Measurements from ENCODE around the gene PRRT1B.

PRRT1B gene

GRCh38 chr9:131523086-131523388 lies 22.3 kb upstream of the PRRT1B start:
- peaks cover 0 to 6% of the 10 kb centered on the region in 2 donors for H3K4me1 ChIP-seq (ENCODE audit: control insufficient read depth in 1 of 2, insufficient read depth in 2 of 2, low read length in 2 of 2)
- no peak overlapping the region for H3K4me3 ChIP-seq (ENCODE audit: low read depth in 1 of 2, low read length in 2 of 2)
- peaks cover 64 to 80% of the 10 kb centered on the region in 2 donors for H3K36me3 ChIP-seq (ENCODE audit: control insufficient read depth in 1 of 2, insufficient read depth in 2 of 2, low read length in 2 of 2)
- no peaks in the 10 kb centered on the region for H3K27me3 ChIP-seq (ENCODE audit: low read depth, low read length)
- no peak overlapping the region for H3K27ac ChIP-seq (ENCODE audit: low read length)
- no peaks in the 10 kb centered on the region for H3K9me3 ChIP-seq (ENCODE audit: control insufficient read depth in 1 of 2, low read length in 2 of 2)

GRCh38 chr9:131523451-131524435 lies 21.6 kb upstream of the PRRT1B start:
- Histone ChIP-seq H3K4me1 (ENCODE audit: control insufficient read depth in 1 of 2, insufficient read depth in 2 of 2, low read length in 2 of 2) (no peaks in the 10 kb centered on the region), H3K27ac (ENCODE audit: low read length) (no peak overlapping the region), H3K27me3 (ENCODE audit: low read depth, low read length) (no peaks in the 10 kb centered on the region), H3K9me3 (ENCODE audit: control insufficient read depth in 1 of 2, low read length in 2 of 2) (no peaks in the 10 kb centered on the region), H3K4me3 (ENCODE audit: low read depth in 1 of 2, low read length in 2 of 2) (no peak overlapping the region), H3K36me3 (ENCODE audit: control insufficient read depth in 1 of 2, insufficient read depth in 2 of 2, low read length in 2 of 2) (peaks cover 65 to 81% of the 10 kb centered on the region in 2 donors)

- Histone ChIP-seq H3K27me3 (ENCODE audit: low read depth, low read length) (no peaks in the 10 kb centered on the region), H3K4me1 (ENCODE audit: control insufficient read depth in 1 of 2, insufficient read depth in 2 of 2, low read length in 2 of 2) (peaks cover 0 to 6% of the 10 kb centered on the region in 2 donors), H3K36me3 (ENCODE audit: control insufficient read depth in 1 of 2, insufficient read depth in 2 of 2, low read length in 2 of 2) (peaks cover 59 to 79% of the 10 kb centered on the region in 2 donors), H3K27ac (ENCODE audit: low read length) (no peak overlapping the region), H3K4me3 (ENCODE audit: low read depth in 1 of 2, low read length in 2 of 2) (no peak overlapping the region), H3K9me3 (ENCODE audit: control insufficient read depth in 1 of 2, low read length in 2 of 2) (no peaks in the 10 kb centered on the region)
These were observed 20.5 kb upstream of the PRRT1B start for GRCh38 chr9:131524665-131525315.

- Histone ChIP-seq H3K36me3 (ENCODE audit: control insufficient read depth in 1 of 2, insufficient read depth in 2 of 2, low read length in 2 of 2) (peaks cover 48 to 68% of the 10 kb centered on the region in 2 donors), H3K4me3 (ENCODE audit: low read depth in 1 of 2, low read length in 2 of 2) (no peak overlapping the region), H3K4me1 (ENCODE audit: control insufficient read depth in 1 of 2, insufficient read depth in 2 of 2, low read length in 2 of 2) (peaks cover 6 to 13% of the 10 kb centered on the region in 2 donors), H3K9me3 (ENCODE audit: control insufficient read depth in 1 of 2, low read length in 2 of 2) (no peaks in the 10 kb centered on the region), H3K27me3 (ENCODE audit: low read depth, low read length) (no peaks in the 10 kb centered on the region), H3K27ac (ENCODE audit: low read length) (no peak overlapping the region)
These were observed 19.4 kb upstream of the PRRT1B start for GRCh38 chr9:131525643-131526565.

- H3K27ac ChIP-seq (ENCODE audit: low read length) = no peak overlapping the region
- H3K27me3 ChIP-seq (ENCODE audit: low read depth, low read length) = no peaks in the 10 kb centered on the region
- no peaks in the 10 kb centered on the region for H3K9me3 ChIP-seq (ENCODE audit: control insufficient read depth in 1 of 2, low read length in 2 of 2)
- H3K4me1 ChIP-seq (ENCODE audit: control insufficient read depth in 1 of 2, insufficient read depth in 2 of 2, low read length in 2 of 2) = peaks cover 6 to 13% of the 10 kb centered on the region in 2 donors
- peaks cover 35 to 46% of the 10 kb centered on the region in 2 donors for H3K36me3 ChIP-seq (ENCODE audit: control insufficient read depth in 1 of 2, insufficient read depth in 2 of 2, low read length in 2 of 2)
- H3K4me3 ChIP-seq (ENCODE audit: low read depth in 1 of 2, low read length in 2 of 2) = no peak overlapping the region
These were observed 17.1 kb upstream of the PRRT1B start for GRCh38 chr9:131528186-131528585.

- Histone ChIP-seq H3K27ac (ENCODE audit: low read length) (no peak overlapping the region), H3K4me1 (ENCODE audit: control insufficient read depth in 1 of 2, insufficient read depth in 2 of 2, low read length in 2 of 2) (peaks cover 6 to 13% of the 10 kb centered on the region in 2 donors), H3K27me3 (ENCODE audit: low read depth, low read length) (no peaks in the 10 kb centered on the region), H3K4me3 (ENCODE audit: low read depth in 1 of 2, low read length in 2 of 2) (no peak overlapping the region), H3K36me3 (ENCODE audit: control insufficient read depth in 1 of 2, insufficient read depth in 2 of 2, low read length in 2 of 2) (peaks cover 29 to 40% of the 10 kb centered on the region in 2 donors), H3K9me3 (ENCODE audit: control insufficient read depth in 1 of 2, low read length in 2 of 2) (no peaks in the 10 kb centered on the region)
These were observed 16.3 kb upstream of the PRRT1B start for GRCh38 chr9:131528886-131529505.

GRCh38 chr9:131529597-131530545 lies 15.5 kb upstream of the PRRT1B start:
- peaks cover 25 to 32% of the 10 kb centered on the region in 2 donors for H3K36me3 ChIP-seq (ENCODE audit: control insufficient read depth in 1 of 2, insufficient read depth in 2 of 2, low read length in 2 of 2)
- no peaks in the 10 kb centered on the region for H3K9me3 ChIP-seq (ENCODE audit: control insufficient read depth in 1 of 2, low read length in 2 of 2)
- no peak overlapping the region for H3K27ac ChIP-seq (ENCODE audit: low read length)
- H3K4me1 ChIP-seq (ENCODE audit: control insufficient read depth in 1 of 2, insufficient read depth in 2 of 2, low read length in 2 of 2) = peaks cover 6 to 13% of the 10 kb centered on the region in 2 donors
- peak overlapping the region; percentile 74 to 85 for H3K4me3 ChIP-seq (ENCODE audit: low read depth in 1 of 2, low read length in 2 of 2)
- no peaks in the 10 kb centered on the region for H3K27me3 ChIP-seq (ENCODE audit: low read depth, low read length)

GRCh38 chr9:131530546-131530919 lies 14.8 kb upstream of the PRRT1B start:
- no peaks in the 10 kb centered on the region for H3K27me3 ChIP-seq (ENCODE audit: low read depth, low read length)
- no peaks in the 10 kb centered on the region for H3K9me3 ChIP-seq (ENCODE audit: control insufficient read depth in 1 of 2, low read length in 2 of 2)
- peaks cover 6 to 13% of the 10 kb centered on the region in 2 donors for H3K4me1 ChIP-seq (ENCODE audit: control insufficient read depth in 1 of 2, insufficient read depth in 2 of 2, low read length in 2 of 2)
- peak overlapping the region; percentile 74 to 85 for H3K4me3 ChIP-seq (ENCODE audit: low read depth in 1 of 2, low read length in 2 of 2)
- H3K36me3 ChIP-seq (ENCODE audit: control insufficient read depth in 1 of 2, insufficient read depth in 2 of 2, low read length in 2 of 2) = peaks cover 22 to 29% of the 10 kb centered on the region in 2 donors
- H3K27ac ChIP-seq (ENCODE audit: low read length) = no peak overlapping the region

GRCh38 chr9:131530920-131531832 lies 14.1 kb upstream of the PRRT1B start, which contains the start of gene UCK1:
Gene UCK1 (minus strand): TSS chr9:131531263. CDS start chr9:131531174, 89 bp downstream.
- H3K27me3 ChIP-seq (ENCODE audit: low read depth, low read length) = no peaks in the 10 kb centered on the region
- peaks cover 16 to 25% of the 10 kb centered on the region in 2 donors for H3K36me3 ChIP-seq (ENCODE audit: control insufficient read depth in 1 of 2, insufficient read depth in 2 of 2, low read length in 2 of 2)
- peak within 1 kb of the TSS; percentile 74 to 85 for H3K4me3 ChIP-seq (ENCODE audit: low read depth in 1 of 2, low read length in 2 of 2)

More at GRCh38 chr9:131530920-131531832, 14.1 kb upstream of the PRRT1B start, which contains the start of gene UCK1:
- no peak within 1 kb of the TSS for H3K27ac ChIP-seq (ENCODE audit: low read length)
- H3K9me3 ChIP-seq (ENCODE audit: control insufficient read depth in 1 of 2, low read length in 2 of 2) = no peaks in the 10 kb centered on the region
- peaks cover 6 to 13% of the 10 kb centered on the region in 2 donors for H3K4me1 ChIP-seq (ENCODE audit: control insufficient read depth in 1 of 2, insufficient read depth in 2 of 2, low read length in 2 of 2)

All from muscle layer of duodenum (tissue), 2 donors.